Prostate gland (tissue), 2 donors: ENCODE results near the gene FAM193A.

Experiments used
- CTCF ChIP-seq, 4 experiments: fragments of 200-600 bp in 2 of 4; fragments of 450-650 bp in 2 of 4; sonication (generic) in 2 of 4; IDR thresholded peaks; 1 replicate in 3 of 4; 2 replicates in 1 of 4; pipeline ENCODE4 v1.5.1; 2016 to 2019; ENCODE audit warnings: antibody characterized with exemption in 4 of 4, mild to moderate bottlenecking in 2 of 4, moderate library complexity in 2 of 4
- POLR2A ChIP-seq: fragments of 450-650 bp; IDR thresholded peaks from one replicate; pipeline ENCODE4 v1.6.1; 2016; ENCODE audit warnings: antibody characterized with exemption, mild to moderate bottlenecking
- POLR2AphosphoS5 ChIP-seq: sonication (generic); formaldehyde crosslinking; IDR thresholded peaks from one replicate; pipeline ENCODE4 v1.6.1; 2017; ENCODE audit warnings: antibody characterized with exemption

- no peak for TF ChIP-seq POLR2A
- no peak for TF ChIP-seq CTCF (IDR thresholded peaks at IDR 0.05)
- TF ChIP-seq POLR2AphosphoS5: no peak
Observed at GRCh38 chr4:2753436-2753835, 217.0 kb downstream of the FAM193A start.
